ENCODE measurements around the gene PKD2L1. TPM values are rescaled to one million over a fixed set of nuclear protein-coding genes. Genes with fewer than 3 reads are reported as not detected.

PKD2L1 gene
- total and polyA plus RNA-seq, 2 of the 8 experiments (the other 6 are each of a cell fraction or from before 2014, with no cell fraction given), result 0.20 to 0.33 TPM

- TF ChIP-seq JUN (IDR thresholded peaks at IDR 0.05; ENCODE audit: low read depth, low read length) (no peak), POU5F1 (IDR thresholded peaks at IDR 0.05; ENCODE audit: low read depth, low read length) (no peak)
Observed at GRCh38 chr10:100339236-100339635, 9.2 kb upstream of the PKD2L1 start (continued).

Data from H1 (cell line).